Astrocyte of the cerebellum (primary cell): ENCODE measurements around the gene LY6G5B.

ENCODE experiments used
- DNase-seq: peaks from one replicate; pipeline ENCODE4 v3.0.0-alpha.2; 2011; ENCODE audit warnings: low read depth
- H3K4me3 ChIP-seq: 2 replicates; pipeline ENCODE4 v1.5.1; 2011; ENCODE audit warnings: mild to moderate bottlenecking, low read depth, low read length, moderate library complexity
- in situ Hi-C: cut with HindIII; loops from 2 replicates; pipeline ENCODE4 v1.10.0; 2017; ENCODE audit warnings: low sequenced_read_pairs
- TF ChIP-seq, protein P1 (sequence below): IDR thresholded peaks from 2 replicates; pipeline ENCODE4 v1.5.1; 2012; ENCODE audit warnings: low read length, low read depth, moderate library complexity, mild to moderate bottlenecking; ENCODE audit errors: missing control alignments

The LY6G5B gene, protein sequence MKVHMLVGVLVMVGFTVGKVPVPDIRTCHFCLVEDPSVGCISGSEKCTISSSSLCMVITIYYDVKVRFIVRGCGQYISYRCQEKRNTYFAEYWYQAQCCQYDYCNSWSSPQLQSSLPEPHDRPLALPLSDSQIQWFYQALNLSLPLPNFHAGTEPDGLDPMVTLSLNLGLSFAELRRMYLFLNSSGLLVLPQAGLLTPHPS

DNA sequence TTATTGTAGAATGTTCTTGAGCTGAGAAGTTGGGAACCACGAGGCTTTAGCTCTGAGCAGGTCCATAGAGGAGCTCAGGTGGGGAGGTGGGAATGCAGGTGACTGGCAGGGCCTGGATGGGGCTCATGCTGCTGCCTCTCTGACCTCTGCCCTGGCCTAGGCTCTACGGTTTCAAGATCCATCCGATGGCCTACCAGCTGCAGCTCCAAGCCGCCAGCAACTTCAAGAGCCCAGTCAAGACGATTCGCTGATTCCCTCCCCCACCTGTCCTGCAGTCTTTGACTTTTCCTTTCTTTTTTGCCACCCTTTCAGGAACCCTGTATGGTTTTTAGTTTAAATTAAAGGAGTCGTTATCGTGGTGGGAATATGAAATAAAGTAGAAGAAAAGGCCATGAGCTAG lies at the start of gene LY6G5B:
Gene LY6G5B, plus strand, starts transcription at position 301 of the 400 bp plus-strand sequence. CDS start 975 bp downstream, outside the sequence.
- in situ Hi-C loops, result no loop called here
- no peak for DNase-seq

DNA sequence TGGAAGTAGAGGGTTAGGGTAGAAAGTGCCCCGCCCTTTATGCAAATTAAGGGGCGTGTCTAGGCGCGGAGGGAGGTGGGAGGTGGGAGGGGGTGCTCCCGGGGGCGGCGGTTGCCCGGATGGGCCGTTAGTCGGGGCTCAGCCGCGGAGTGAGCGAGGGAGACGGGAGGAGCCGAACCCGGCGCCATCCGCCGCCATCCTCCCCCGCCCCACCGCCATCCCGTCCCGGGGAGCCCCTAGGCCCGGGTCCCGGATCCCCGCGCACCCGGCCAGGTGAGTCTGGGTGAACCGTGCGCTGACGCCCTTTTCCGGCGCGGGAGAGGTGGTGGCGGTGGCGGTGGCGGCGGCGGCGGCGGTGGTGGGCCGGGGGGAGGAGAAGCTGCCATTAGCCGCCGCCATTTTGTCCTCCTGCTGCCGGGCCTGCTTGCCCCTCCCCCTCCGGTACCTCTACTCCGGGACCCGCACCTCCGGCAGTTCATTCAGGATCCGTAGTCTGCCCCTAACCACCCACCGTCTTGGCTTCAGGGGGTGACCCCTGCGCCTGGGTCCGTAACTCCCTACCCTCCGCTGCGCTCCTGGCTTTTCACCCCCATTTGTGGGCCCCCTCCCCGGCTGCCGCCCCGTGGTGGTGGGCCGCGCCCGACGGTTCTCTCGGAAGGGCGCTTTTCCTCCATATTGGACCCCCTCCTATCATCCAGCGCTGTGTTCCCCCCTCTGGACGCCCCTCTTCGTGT lies 49.0 kb upstream of the LY6G5B start, which contains the start of gene PRRC2A:
Gene PRRC2A, plus strand, starts transcription at position 130 of the 734 bp plus-strand sequence. CDS start 2,075 bp downstream, outside the sequence.
- H3K4me3 ChIP-seq, result peak within 1 kb of the TSS; percentile 96
- TF ChIP-seq, protein P1, sequence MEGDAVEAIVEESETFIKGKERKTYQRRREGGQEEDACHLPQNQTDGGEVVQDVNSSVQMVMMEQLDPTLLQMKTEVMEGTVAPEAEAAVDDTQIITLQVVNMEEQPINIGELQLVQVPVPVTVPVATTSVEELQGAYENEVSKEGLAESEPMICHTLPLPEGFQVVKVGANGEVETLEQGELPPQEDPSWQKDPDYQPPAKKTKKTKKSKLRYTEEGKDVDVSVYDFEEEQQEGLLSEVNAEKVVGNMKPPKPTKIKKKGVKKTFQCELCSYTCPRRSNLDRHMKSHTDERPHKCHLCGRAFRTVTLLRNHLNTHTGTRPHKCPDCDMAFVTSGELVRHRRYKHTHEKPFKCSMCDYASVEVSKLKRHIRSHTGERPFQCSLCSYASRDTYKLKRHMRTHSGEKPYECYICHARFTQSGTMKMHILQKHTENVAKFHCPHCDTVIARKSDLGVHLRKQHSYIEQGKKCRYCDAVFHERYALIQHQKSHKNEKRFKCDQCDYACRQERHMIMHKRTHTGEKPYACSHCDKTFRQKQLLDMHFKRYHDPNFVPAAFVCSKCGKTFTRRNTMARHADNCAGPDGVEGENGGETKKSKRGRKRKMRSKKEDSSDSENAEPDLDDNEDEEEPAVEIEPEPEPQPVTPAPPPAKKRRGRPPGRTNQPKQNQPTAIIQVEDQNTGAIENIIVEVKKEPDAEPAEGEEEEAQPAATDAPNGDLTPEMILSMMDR, result no peak
- in situ Hi-C loops, result no loop called here
- DNase-seq, result peak; percentile 95

More for the DNA sequence above, at the start of gene LY6G5B:
- no peak within 1 kb of the TSS for H3K4me3 ChIP-seq
- TF ChIP-seq, protein P1, result no peak

- peak overlapping the region; percentile 96 for H3K4me3 ChIP-seq
- in situ Hi-C loops, result no loop called here
- DNase-seq, result no peak
- TF ChIP-seq, protein P1, result no peak
Observed at GRCh38 chr6:31621320-31621939, 48.3 kb upstream of the LY6G5B start.

DNA sequence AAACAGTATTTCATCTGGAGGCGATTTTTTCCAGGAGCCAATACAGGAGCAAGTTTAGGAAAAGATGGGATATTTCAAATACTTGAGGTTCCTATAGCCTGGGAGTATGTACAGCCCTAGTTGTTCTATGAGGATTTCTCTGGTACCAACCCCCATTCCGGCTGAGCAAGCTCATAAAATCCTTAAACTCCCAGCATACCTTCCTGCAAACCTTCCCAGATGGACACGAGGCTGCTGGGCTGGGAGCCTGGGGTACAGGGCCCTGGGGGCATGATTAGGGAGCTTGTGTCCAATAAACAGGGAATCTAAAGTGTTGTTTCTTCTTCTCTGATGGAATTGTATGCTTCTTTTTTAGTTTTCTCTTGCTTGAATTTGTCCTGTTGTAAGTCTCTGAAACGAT lies 47.8 kb upstream of the LY6G5B start:
- TF ChIP-seq, protein P1, result no peak
- H3K4me3 ChIP-seq, result peak overlapping the region; percentile 96
- DNase-seq, result no peak
- in situ Hi-C loops, result no loop called here

GRCh38 chr6:31622684-31623091 lies 47.1 kb upstream of the LY6G5B start:
- DNase-seq, result no peak
- H3K4me3 ChIP-seq, result peak overlapping the region; percentile 96
- TF ChIP-seq, protein P1, result no peak
- in situ Hi-C loops, result no loop called here

- in situ Hi-C loops, result no loop called here
- no peak overlapping the region for H3K4me3 ChIP-seq
- no peak for DNase-seq
- TF ChIP-seq, protein P1, result no peak
Observed at GRCh38 chr6:31624070-31624469, 45.7 kb upstream of the LY6G5B start.
